ENCODE results near the gene ATXN1. TPM values are rescaled to one million over a fixed set of nuclear protein-coding genes. Genes with fewer than 3 reads are reported as not detected.

The ATXN1 gene
- total and polyA plus RNA-seq, 2 of the 8 experiments (the other 6 are each of a cell fraction or from before 2014, with no cell fraction given) = 1.6 to 4.0 TPM

DNA sequence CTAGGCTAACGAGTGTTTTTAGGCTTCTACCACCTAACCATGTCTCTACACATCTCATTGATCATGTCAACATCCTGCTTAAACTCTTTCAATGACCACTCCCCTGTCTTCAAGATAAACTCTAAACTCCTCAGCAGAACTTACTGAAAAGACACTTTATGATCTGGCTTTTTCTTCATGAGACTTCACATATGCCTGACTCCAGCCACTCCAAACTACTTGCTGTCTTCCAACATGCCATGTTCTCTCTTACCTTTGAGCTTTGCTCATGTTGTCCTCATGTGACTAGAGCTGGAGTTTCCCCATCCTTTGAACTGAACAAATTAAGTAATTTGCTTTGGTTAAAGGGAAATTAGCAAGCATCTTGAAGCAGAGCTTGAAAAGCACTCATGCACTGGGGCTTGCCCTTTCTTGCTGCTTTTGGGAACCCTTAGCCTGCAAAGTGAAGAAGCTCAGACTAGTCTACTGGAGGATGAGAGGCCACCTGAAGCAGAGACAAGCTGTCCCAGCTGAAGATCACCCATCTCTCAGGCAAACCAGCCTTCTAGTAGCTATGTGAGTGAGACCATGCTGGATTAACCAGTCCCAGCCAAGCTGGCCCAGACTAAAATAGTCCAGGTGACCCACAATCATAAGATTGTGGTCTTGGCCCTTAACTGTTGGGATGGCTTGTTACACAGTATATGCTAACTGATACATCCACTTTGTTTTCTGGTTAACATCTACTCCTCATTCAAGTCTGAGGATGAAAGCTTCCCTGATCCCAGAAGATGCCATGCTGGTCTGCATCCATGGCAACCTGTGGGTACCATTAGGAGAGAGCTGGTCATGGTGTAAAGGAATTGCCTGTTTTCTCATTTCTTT, 287.1 kb downstream of the ATXN1 start:
- 90% methylated on average over 1 of the region's 1 CpG; no CpG with 5 or more reads in 1 of the 2 experiments for WGBS, 2 experiments (ENCODE audit: extremely low coverage in 1 of 2, insufficient coverage in 1 of 2, insufficient read length in 1 of 2, insufficient replicate concordance in 2 of 2, low coverage in 1 of 2, low lambda C conversion rate in 2 of 2, missing lambda C conversion rate in 1 of 2)
- Histone ChIP-seq H3K4me2 (ENCODE audit: insufficient read depth in 1 of 2, low read depth in 2 of 2, low read length in 2 of 2) (no peak overlapping the region), H3K56ac (replicated peaks; ENCODE audit: insufficient read length, low read depth, low read length) (no peak overlapping the region), H3K4ac (replicated peaks; ENCODE audit: insufficient read length, low read depth, low read length) (no peak overlapping the region), H3K18ac (ENCODE audit: extremely low read depth, low read length) (no peak overlapping the region), H2AFZ (ENCODE audit: low read length) (no peak overlapping the region), H3K27ac (ENCODE audit: low read depth, low read length) (no peak overlapping the region), H2BK12ac (ENCODE audit: low read depth, low read length) (no peak overlapping the region), H3K9ac (replicated peaks in 1 of 4; ENCODE audit: extremely low read depth in 1 of 4, low read depth in 3 of 4, low read length in 3 of 4) (no peak overlapping the region), H2BK15ac (ENCODE audit: low read length) (no peak overlapping the region), H2BK20ac (ENCODE audit: low read length) (no peak overlapping the region), H4K91ac (replicated peaks; ENCODE audit: insufficient read length, low read length) (no peak overlapping the region), H4K8ac (ENCODE audit: extremely low read depth, insufficient read depth, low read length) (no peak overlapping the region), H3K79me2 (ENCODE audit: control insufficient read depth in 1 of 2, insufficient read depth in 2 of 2, low read length in 2 of 2) (no peaks in the 10 kb centered on the region), H2AK5ac (ENCODE audit: low read depth, low read length) (no peak overlapping the region), H3K4me3 (ENCODE audit: extremely low read depth in 1 of 4, insufficient read depth in 2 of 4, low read depth in 3 of 4, low read length in 4 of 4) (no peak overlapping the region), H2BK5ac (ENCODE audit: low read depth, low read length) (no peak overlapping the region), H3K79me1 (ENCODE audit: low read depth, low read length) (no peaks in the 10 kb centered on the region), H3K36me3 (ENCODE audit: control insufficient read depth in 2 of 4, insufficient read depth in 4 of 4, low read length in 3 of 4) (no peaks in the 10 kb centered on the region), H4K20me1 (replicated peaks in 1 of 2; ENCODE audit: control insufficient read depth in 1 of 2, insufficient read depth in 2 of 2, low read length in 2 of 2) (no peaks in the 10 kb centered on the region), H3K14ac (ENCODE audit: insufficient read length) (no peak overlapping the region), H3K23me2 (ENCODE audit: low read depth, low read length) (no peaks in the 10 kb centered on the region), H3K9me3 (ENCODE audit: insufficient read depth in 2 of 2, low read depth in 1 of 2, low read length in 1 of 2) (no peaks in the 10 kb centered on the region), H4K5ac (ENCODE audit: insufficient read length, low read depth, low read length) (no peak overlapping the region), H3K23ac (ENCODE audit: insufficient read length) (no peak overlapping the region), H2BK120ac (replicated peaks; ENCODE audit: low read depth, low read length) (no peak overlapping the region), H3K27me3 (replicated peaks in 1 of 4; ENCODE audit: control insufficient read depth in 3 of 4, extremely low read depth in 1 of 4, insufficient read depth in 3 of 4, low read length in 3 of 4) (no peaks in the 10 kb centered on the region), H3K4me1 (replicated peaks in 1 of 4; ENCODE audit: control insufficient read depth in 3 of 4, insufficient read depth in 4 of 4, low read length in 3 of 4) (no peaks in the 10 kb centered on the region)
- FAIRE-seq (no peak), DNase-seq (ENCODE audit: low read depth in 1 of 2, low spot score in 2 of 2) (no peak)
- ChIA-PET POLR2A (ENCODE audit: partially characterized antibody) (no interaction called here), CTCF (ENCODE audit: partially characterized antibody) (no interaction called here)
- TF ChIP-seq SP4 (IDR thresholded peaks at IDR 0.05; ENCODE audit: low read length) (no peak), SAP30 (IDR thresholded peaks at IDR 0.05; ENCODE audit: insufficient read depth, insufficient replicate concordance, low read length) (no peak), YY1 (IDR thresholded peaks at IDR 0.05; ENCODE audit: low read depth, low read length) (no peak)
